Metanephros (tissue), 2 donors: ENCODE results near the gene RPL36AL. TPM values are rescaled to one million over a fixed set of nuclear protein-coding genes. Genes with fewer than 3 reads are reported as not detected.

Experiments used
- small RNA-seq: library from RNA; depleted of rRNA; stranded (forward); fragments of <200 nt; gene quantifications from one replicate; pipeline ENCODE3, GENCODE V24; 2014; ENCODE audit warnings: low replicate concordance
- total RNA-seq: library from RNA; depleted of rRNA; stranded (reverse); fragments of >200 nt; gene quantifications from one replicate; pipeline ENCODE4 v1.2.3, GENCODE V29; 2014

RPL36AL gene
- total RNA-seq, result 75.4 TPM

GRCh38 chr14:49620182-49621113 lies at the start of gene RPL36AL, which contains the start of gene MGAT2:
Gene RPL36AL, minus strand, starts transcription at chr14:49620626. Its CDS starts 1,522 bp downstream, at chr14:49619104.
Gene MGAT2, plus strand, starts transcription at chr14:49620799. Its CDS starts 470 bp downstream, at chr14:49621269.

GRCh38 chr14:49634547-49635334 lies 14.3 kb upstream of the RPL36AL start, which contains the start of gene DNAAF2:
Gene DNAAF2, minus strand, starts transcription at chr14:49635244. Its CDS starts 95 bp downstream, at chr14:49635149.

GRCh38 chr14:49598485-49599300 lies 21.7 kb downstream of the RPL36AL start, which contains the start of gene LRR1:
Gene LRR1, plus strand, starts transcription at chr14:49598940. Its CDS starts 81 bp downstream, at chr14:49599021.

GRCh38 chr14:49585803-49586672 lies 34.4 kb downstream of the RPL36AL start, which contains the start of gene RPS29:
Gene RPS29, minus strand, starts transcription at chr14:49586380. Its CDS starts 34 bp downstream, at chr14:49586346.

Small RNA genes lying within 50 kb of the gene (small RNA-seq; reads per million reads assigned to genes)
- gene AL139099.3 (not detected), gene AL139099.4 (not detected), gene RF00019 (not detected)

Other genes starting within 250 kb of the RPL36AL start
- 1,629 TPM for gene RPS29, start 34.2 kb downstream of the RPL36AL start, total RNA-seq
- 9.5 TPM for gene LRR1, start 21.7 kb downstream of the RPL36AL start, total RNA-seq
- 24.9 TPM for gene MGAT2, start 173 bp upstream of the RPL36AL start, total RNA-seq
- 10.9 TPM for gene DNAAF2, start 14.6 kb upstream of the RPL36AL start, total RNA-seq
- 14.4 TPM for gene POLE2, start 67.6 kb upstream of the RPL36AL start, total RNA-seq
- gene KLHDC1, start 72.5 kb upstream of the RPL36AL start, total RNA-seq, result 6.2 TPM
- 147 TPM for gene KLHDC2, start 147.5 kb upstream of the RPL36AL start, total RNA-seq
- 133 TPM for gene NEMF, start 232.2 kb upstream of the RPL36AL start, total RNA-seq